Liver (tissue), 9 donors: ENCODE measurements around the gene GTPBP1. TPM values are rescaled to one million over a fixed set of nuclear protein-coding genes. Genes with fewer than 3 reads are reported as not detected.
A peak's percentile ranks its signal among the peaks of the same experiment; 100 is the strongest.

Experiments
- DNase-seq: peaks from one replicate; pipeline ENCODE4 v3.0.0-alpha.2; 2017; ENCODE audit warnings: low spot score
- H3K27ac ChIP-seq, 2 donors: one replicate each; pipeline ENCODE4 v1.7.0; 2013; ENCODE audit warnings: inconsistent platforms in 2 of 2, low read length in 2 of 2, control low read depth in 1 of 2, low read depth in 1 of 2, mild to moderate bottlenecking in 1 of 2
- H3K27me3 ChIP-seq, 4 donors: one replicate each; pipeline versions ENCODE4 v1.6.1 to v1.7.0; 2013; ENCODE audit warnings: low read length in 3 of 4, inconsistent platforms in 1 of 4, mild to moderate bottlenecking in 1 of 4, moderate library complexity in 1 of 4; ENCODE audit not compliant: control insufficient read depth in 4 of 4, insufficient read depth in 4 of 4
- H3K36me3 ChIP-seq, 4 donors: one replicate each; pipeline versions ENCODE4 v1.6.1 to v1.7.0; 2013; ENCODE audit warnings: low read length in 3 of 4, mild to moderate bottlenecking in 3 of 4, low read depth in 1 of 4, moderate library complexity in 1 of 4; ENCODE audit not compliant: control insufficient read depth in 4 of 4, insufficient read depth in 3 of 4
- H3K4me1 ChIP-seq, 4 donors: one replicate each; pipeline versions ENCODE4 v1.6.1 to v1.7.0; 2013; ENCODE audit warnings: low read length in 3 of 4, mild to moderate bottlenecking in 3 of 4, moderate library complexity in 1 of 4; ENCODE audit not compliant: control insufficient read depth in 4 of 4, insufficient read depth in 4 of 4
- H3K4me3 ChIP-seq, 3 donors: one replicate each; pipeline versions ENCODE4 v1.6.1 to v1.7.0; 2013; ENCODE audit warnings: low read length in 3 of 3, control low read depth in 1 of 3, low read depth in 1 of 3, mild to moderate bottlenecking in 1 of 3
- H3K9ac ChIP-seq, 2 donors: one replicate each; pipeline ENCODE4 v1.7.0; 2013; ENCODE audit warnings: low read length in 2 of 2, mild to moderate bottlenecking in 2 of 2, moderate library complexity in 2 of 2, control low read depth in 1 of 2, low read depth in 1 of 2
- H3K9me3 ChIP-seq, 4 donors: one replicate each; pipeline versions ENCODE4 v1.6.1 to v1.7.0; 2013; ENCODE audit warnings: low read length in 3 of 4; ENCODE audit not compliant: control insufficient read depth in 4 of 4
- EGR1 ChIP-seq, 2 donors: IDR thresholded peaks; 2 replicates each; pipeline ENCODE4 v1.6.1; 2016 to 2018; ENCODE audit warnings: antibody characterized with exemption in 2 of 2, low read depth in 2 of 2
- FOXA1 ChIP-seq: IDR thresholded peaks from 2 replicates; pipeline ENCODE4 v1.6.1; 2016; ENCODE audit warnings: antibody characterized with exemption
- FOXA2 ChIP-seq: IDR thresholded peaks from 2 replicates; pipeline ENCODE4 v1.6.1; 2016; ENCODE audit warnings: antibody characterized with exemption
- GABPA ChIP-seq, 2 donors: IDR thresholded peaks in 1 of 2; conservative IDR thresholded peaks in 1 of 2; 2 replicates each; pipeline ENCODE4 v1.6.1; 2016; ENCODE audit warnings: antibody characterized with exemption in 2 of 2, mild to moderate bottlenecking in 1 of 2, moderate library complexity in 1 of 2
- JUND ChIP-seq, 2 donors: IDR thresholded peaks; 2 replicates each; pipeline ENCODE4 v1.6.1; 2016; ENCODE audit warnings: antibody characterized with exemption in 2 of 2
- NR2F2 ChIP-seq: IDR thresholded peaks from 2 replicates; pipeline ENCODE4 v1.6.1; 2016; ENCODE audit warnings: antibody characterized with exemption
- RAD21 ChIP-seq, 2 donors: IDR thresholded peaks; 2 replicates each; pipeline ENCODE4 v1.6.1; 2016; ENCODE audit warnings: antibody characterized with exemption in 2 of 2, mild to moderate bottlenecking in 2 of 2
- RXRA ChIP-seq, 2 donors: IDR thresholded peaks; 2 replicates each; pipeline ENCODE4 v1.6.1; 2017 to 2018; ENCODE audit warnings: antibody characterized with exemption in 2 of 2, mild to moderate bottlenecking in 1 of 2
- SP1 ChIP-seq: IDR thresholded peaks from 2 replicates; pipeline ENCODE4 v1.6.1; 2018; ENCODE audit warnings: antibody characterized with exemption, mild to moderate bottlenecking
- TAF1 ChIP-seq: conservative IDR thresholded peaks from 2 replicates; pipeline ENCODE4 v1.6.1; 2016; ENCODE audit warnings: antibody characterized with exemption, mild to moderate bottlenecking
- YY1 ChIP-seq: IDR thresholded peaks from 2 replicates; pipeline ENCODE4 v1.6.1; 2016; ENCODE audit warnings: antibody characterized with exemption, mild to moderate bottlenecking
- WGBS: extraction: QIAGEN DNeasy Blood & Tissue Kit; methylation state at CpG from one replicate; pipeline ENCODE4 v1.1.7; 2013; 5-methylcytosine and 5-hydroxymethylcytosine counted together
- polyA plus RNA-seq, 2 donors: library from polyadenylated mRNA; stranded (reverse) in 1 of 2; unstranded in 1 of 2; fragments of 200-250 nt in 1 of 2; fragments of >200 nt in 1 of 2; fragmentation: Nextera tagmentation in 1 of 2; extraction: Ambion mirVana in 1 of 2; gene quantifications; one replicate each; pipeline versions ENCODE4 v1.2.1 to v1.2.3, GENCODE V29; 2013 to 2015
- total RNA-seq, 2 donors: library from RNA; depleted of rRNA; stranded (reverse); fragments of >200 nt; gene quantifications; one replicate each; pipeline ENCODE4 v1.2.3, GENCODE V29; 2014
- TF ChIP-seq, protein P1 (sequence below): IDR thresholded peaks from 2 replicates; pipeline ENCODE4 v1.6.1; 2016; ENCODE audit warnings: antibody characterized with exemption
- TF ChIP-seq, protein P2 (sequence below): IDR thresholded peaks from 2 replicates; pipeline ENCODE4 v1.6.1; 2016; ENCODE audit warnings: antibody characterized with exemption
- TF ChIP-seq, protein P3 (sequence below): IDR thresholded peaks from 2 replicates; pipeline ENCODE4 v1.6.1; 2016; ENCODE audit warnings: antibody characterized with exemption
- donor health status: healthy.
- donor health status: healthy.
- donor health status: healthy.
- donor health status: healthy.
- donor health status: healthy.

The GTPBP1 gene
- total and polyA plus RNA-seq, 4 donors: 5.3 to 56.3 (median 16.1) TPM

DNA sequence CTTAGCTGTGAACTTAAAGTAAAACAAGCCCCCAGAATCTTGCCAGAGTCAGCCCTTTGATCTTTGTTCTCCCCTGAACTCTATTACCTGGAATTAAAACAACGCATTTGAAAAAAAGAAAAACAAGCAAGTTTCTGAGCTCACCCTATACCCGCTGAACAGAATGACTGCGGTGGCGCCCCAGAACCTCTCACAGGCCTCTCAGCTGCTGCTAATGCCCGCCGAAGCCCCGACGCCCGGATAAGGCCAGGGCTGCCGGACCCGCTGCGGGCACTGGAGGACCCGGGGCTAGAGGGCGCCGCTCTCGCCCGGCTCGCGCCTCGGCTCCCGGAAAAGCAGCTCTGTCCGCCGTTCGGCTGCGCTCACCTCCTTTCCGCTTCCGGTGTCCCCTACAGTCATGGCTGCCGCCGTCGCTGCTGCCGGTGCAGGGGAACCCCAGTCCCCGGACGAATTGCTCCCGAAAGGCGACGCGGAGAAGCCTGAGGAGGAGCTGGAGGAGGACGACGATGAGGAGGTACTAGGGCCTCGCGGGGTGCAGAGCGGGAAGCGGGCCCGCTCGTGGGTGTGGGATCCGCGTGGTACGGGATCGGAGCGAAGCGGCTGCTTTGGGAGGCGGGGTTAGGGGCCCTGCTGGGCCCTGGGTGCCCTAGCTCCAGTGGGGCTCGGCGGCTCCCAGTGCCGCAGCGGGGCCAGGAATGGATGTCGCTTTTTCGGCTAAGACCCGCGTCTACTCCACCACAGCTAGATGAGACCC lies 24.0 kb upstream of the GTPBP1 start, which contains the start of gene TOMM22 (continued):
- TF ChIP-seq, protein P1, sequence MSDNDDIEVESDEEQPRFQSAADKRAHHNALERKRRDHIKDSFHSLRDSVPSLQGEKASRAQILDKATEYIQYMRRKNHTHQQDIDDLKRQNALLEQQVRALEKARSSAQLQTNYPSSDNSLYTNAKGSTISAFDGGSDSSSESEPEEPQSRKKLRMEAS: peak; percentile 67
- TF ChIP-seq, protein P2, sequence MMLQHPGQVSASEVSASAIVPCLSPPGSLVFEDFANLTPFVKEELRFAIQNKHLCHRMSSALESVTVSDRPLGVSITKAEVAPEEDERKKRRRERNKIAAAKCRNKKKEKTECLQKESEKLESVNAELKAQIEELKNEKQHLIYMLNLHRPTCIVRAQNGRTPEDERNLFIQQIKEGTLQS: no peak
- peak in 1 of 2 donors; percentile 57 for TF ChIP-seq EGR1 (IDR thresholded peaks at IDR 0.05; ENCODE audit: low read depth in 2 of 2)
- peak; percentile 69 for TF ChIP-seq SP1
- peak; percentile 99 for TF ChIP-seq YY1
- TF ChIP-seq RXRA (IDR thresholded peaks at IDR 0.05): peak in 1 of 2 donors; percentile 13
- TF ChIP-seq GABPA (IDR thresholded peaks at IDR 0.05 in 1 of 2, conservative IDR thresholded peaks at IDR 0.05 in 1 of 2): peak; percentile 86 to 99

DNA sequence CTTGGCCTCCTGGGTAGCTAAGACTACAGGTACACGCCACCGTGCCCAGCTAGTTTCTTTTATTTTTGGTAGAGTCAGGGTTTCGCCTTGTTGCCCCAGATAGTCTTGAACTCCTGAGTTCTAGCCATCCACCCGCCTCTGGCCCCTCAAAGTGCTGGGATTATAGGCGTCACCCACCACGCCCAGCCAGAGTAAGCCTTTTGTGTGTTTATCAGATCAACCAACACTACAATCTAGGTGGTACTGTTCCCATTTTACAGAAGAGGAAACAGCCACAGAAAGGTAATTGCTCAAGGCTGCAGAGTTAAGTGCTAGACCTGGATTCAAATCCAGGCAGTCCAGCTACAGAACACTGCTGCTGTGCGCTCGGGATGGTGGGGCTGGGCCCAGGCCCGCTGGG lies 20.8 kb upstream of the GTPBP1 start:
- WGBS: 95% methylated on average over 9 of the region's 9 CpGs
- DNase-seq: no peak
- H3K9ac ChIP-seq: no peak overlapping the region
- no peaks in the 10 kb centered on the region for H3K9me3 ChIP-seq
- H3K27me3 ChIP-seq: no peaks in the 10 kb centered on the region
- no peak overlapping the region for H3K27ac ChIP-seq
- peaks cover 2 to 11% (median 8%) of the 10 kb centered on the region in 4 donors for H3K4me1 ChIP-seq
- H3K36me3 ChIP-seq: peaks cover 9 to 52% (median 26%) of the 10 kb centered on the region in 4 donors
- H3K4me3 ChIP-seq: no peak overlapping the region
- TF ChIP-seq GABPA (IDR thresholded peaks at IDR 0.05 in 1 of 2, conservative IDR thresholded peaks at IDR 0.05 in 1 of 2) (no peak), YY1 (no peak), JUND (IDR thresholded peaks at IDR 0.05) (no peak), EGR1 (IDR thresholded peaks at IDR 0.05; ENCODE audit: low read depth in 2 of 2) (no peak), RXRA (IDR thresholded peaks at IDR 0.05) (no peak), FOXA2 (no peak), NR2F2 (no peak), FOXA1 (no peak), TAF1 (no peak), RAD21 (IDR thresholded peaks at IDR 0.05) (no peak), SP1 (no peak)
- TF ChIP-seq, protein P2: no peak
- TF ChIP-seq, protein P3, sequence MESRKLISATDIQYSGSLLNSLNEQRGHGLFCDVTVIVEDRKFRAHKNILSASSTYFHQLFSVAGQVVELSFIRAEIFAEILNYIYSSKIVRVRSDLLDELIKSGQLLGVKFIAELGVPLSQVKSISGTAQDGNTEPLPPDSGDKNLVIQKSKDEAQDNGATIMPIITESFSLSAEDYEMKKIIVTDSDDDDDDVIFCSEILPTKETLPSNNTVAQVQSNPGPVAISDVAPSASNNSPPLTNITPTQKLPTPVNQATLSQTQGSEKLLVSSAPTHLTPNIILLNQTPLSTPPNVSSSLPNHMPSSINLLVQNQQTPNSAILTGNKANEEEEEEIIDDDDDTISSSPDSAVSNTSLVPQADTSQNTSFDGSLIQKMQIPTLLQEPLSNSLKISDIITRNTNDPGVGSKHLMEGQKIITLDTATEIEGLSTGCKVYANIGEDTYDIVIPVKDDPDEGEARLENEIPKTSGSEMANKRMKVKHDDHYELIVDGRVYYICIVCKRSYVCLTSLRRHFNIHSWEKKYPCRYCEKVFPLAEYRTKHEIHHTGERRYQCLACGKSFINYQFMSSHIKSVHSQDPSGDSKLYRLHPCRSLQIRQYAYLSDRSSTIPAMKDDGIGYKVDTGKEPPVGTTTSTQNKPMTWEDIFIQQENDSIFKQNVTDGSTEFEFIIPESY: no peak
- TF ChIP-seq, protein P1: no peak

DNA sequence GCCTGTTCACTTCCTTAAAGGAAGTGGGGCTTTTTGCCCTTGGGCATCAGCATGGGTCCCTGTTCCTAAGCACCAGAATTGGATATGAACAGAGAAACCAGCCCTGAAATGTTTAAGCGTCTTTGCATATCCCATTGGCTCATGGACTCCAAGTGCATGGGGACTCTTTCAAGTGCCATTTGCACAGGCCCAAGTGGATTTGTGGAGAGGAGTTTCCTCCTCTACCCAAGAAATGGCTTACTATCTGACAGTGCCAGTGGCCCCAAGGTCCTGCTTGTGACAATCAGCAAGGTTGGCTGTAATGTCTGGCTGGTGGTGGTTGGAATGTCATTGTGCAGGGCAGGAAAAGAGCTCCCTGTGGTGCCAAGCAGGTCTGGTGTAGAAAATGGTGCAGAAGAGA lies 20.0 kb upstream of the GTPBP1 start:
- Histone ChIP-seq H3K27ac (no peak overlapping the region), H3K4me3 (no peak overlapping the region), H3K9me3 (no peaks in the 10 kb centered on the region), H3K9ac (no peak overlapping the region), H3K36me3 (peaks cover 9 to 52% (median 26%) of the 10 kb centered on the region in 4 donors), H3K4me1 (peaks cover 2 to 11% (median 8%) of the 10 kb centered on the region in 4 donors), H3K27me3 (no peaks in the 10 kb centered on the region)
- DNase-seq: no peak
- TF ChIP-seq YY1: no peak
- WGBS: 95% methylated on average over 1 of the region's 1 CpG
